Large intestine (tissue), 12 donors: ENCODE results near the gene KIF13A. TPM values are rescaled to one million over a fixed set of nuclear protein-coding genes. Genes with fewer than 3 reads are reported as not detected.

Source experiments
- DNase-seq, 2 donors: peaks; one replicate each; pipeline versions ENCODE4 v3.0.0 to v3.0.0-alpha.2; 2013
- H3K27ac ChIP-seq: one replicate; pipeline ENCODE4 v1.5.1; 2013; ENCODE audit warnings: low read length
- H3K27me3 ChIP-seq: 2 replicates; pipeline ENCODE4 v1.6.1; 2013; ENCODE audit warnings: low read length; ENCODE audit not compliant: control insufficient read depth, insufficient read depth
- H3K36me3 ChIP-seq: 2 replicates; pipeline ENCODE4 v1.6.1; 2013; ENCODE audit warnings: low read length; ENCODE audit not compliant: control insufficient read depth, insufficient read depth
- H3K4me1 ChIP-seq: one replicate; pipeline ENCODE4 v1.6.1; 2013; ENCODE audit warnings: low read length; ENCODE audit not compliant: control insufficient read depth, insufficient read depth
- H3K4me3 ChIP-seq: one replicate; pipeline ENCODE4 v1.5.1; 2013; ENCODE audit warnings: low read length
- H3K9me3 ChIP-seq: one replicate; pipeline ENCODE4 v1.6.1; 2013; ENCODE audit warnings: mild to moderate bottlenecking, low read depth, low read length, moderate library complexity; ENCODE audit not compliant: control insufficient read depth
- WGBS: methylation state at CpG from one replicate; pipeline ENCODE4 v1.1.5; 2013; ENCODE audit warnings: low lambda C conversion rate; ENCODE audit not compliant: insufficient coverage; 5-methylcytosine and 5-hydroxymethylcytosine counted together
- long read RNA-seq, 11 donors: transcript quantifications; one replicate each; lab custom pipeline, GENCODE V29; 2026
- polyA plus RNA-seq: library from polyadenylated mRNA; unstranded; fragments of 120-200 nt; gene quantifications from one replicate; pipeline ENCODE4 v1.2.1, GENCODE V29; 2013

Gene KIF13A
- 34.4 TPM for polyA plus RNA-seq
- long read RNA-seq, donor 1, partial matches to known transcripts, result 0 of 4 reads
- long read RNA-seq, donor 1, other reads (novel, unspliced or antisense), result 0 of 4 reads
- long read RNA-seq, donor 2, partial matches to known transcripts, result 0 of 1 reads
- long read RNA-seq, donor 2, other reads (novel, unspliced or antisense), result 0 of 1 reads
- long read RNA-seq, donor 3, partial matches to known transcripts, result 0 of 2 reads
- long read RNA-seq, donor 3, other reads (novel, unspliced or antisense), result 0 of 2 reads
- long read RNA-seq, donor 4, result 0 reads
- long read RNA-seq, donor 5, full-length matches to known transcripts, result 2 of 2 reads
- long read RNA-seq, donor 5, partial matches to known transcripts, result 0 of 2 reads
- long read RNA-seq, donor 5, other reads (novel, unspliced or antisense), result 0 of 2 reads
- long read RNA-seq, donor 6, transcript KIF13A-207 (3 exons, 1,330 nt), result major isoform, 5 of 5 reads
- long read RNA-seq, donor 6, partial matches to known transcripts, result 0 of 5 reads
- long read RNA-seq, donor 6, other reads (novel, unspliced or antisense), result 0 of 5 reads
- long read RNA-seq, donor 7, partial matches to known transcripts, result 0 of 2 reads
- long read RNA-seq, donor 7, other reads (novel, unspliced or antisense), result 0 of 2 reads
- long read RNA-seq, donor 8, partial matches to known transcripts, result 0 of 1 reads
- long read RNA-seq, donor 8, other reads (novel, unspliced or antisense), result 0 of 1 reads
- long read RNA-seq, donor 9, partial matches to known transcripts, result 0 of 1 reads
- long read RNA-seq, donor 9, other reads (novel, unspliced or antisense), result 0 of 1 reads
- long read RNA-seq, donor 10, partial matches to known transcripts, result 0 of 2 reads
- long read RNA-seq, donor 10, other reads (novel, unspliced or antisense), result 0 of 2 reads
- long read RNA-seq, donor 11, partial matches to known transcripts, result 0 of 2 reads
- long read RNA-seq, donor 11, other reads (novel, unspliced or antisense), result 0 of 2 reads

- peak in 1 of 2 donors; percentile 22 for DNase-seq
- WGBS, result no CpG with 5 or more reads among the region's 54 CpGs
- Histone ChIP-seq H3K9me3 (no peaks in the 10 kb centered on the region), H3K27ac (peak within 1 kb of the TSS; percentile 81), H3K36me3 (no peaks in the 10 kb centered on the region), H3K4me3 (peak within 1 kb of the TSS; percentile 81), H3K4me1 (peaks cover 15% of the 10 kb centered on the region), H3K27me3 (no peaks in the 10 kb centered on the region)
These were observed at the start of gene KIF13A for GRCh38 chr6:17987447-17987696. Gene KIF13A (minus strand): TSS chr6:17987635. CDS start chr6:17987463, 172 bp downstream.

GRCh38 chr6:18036781-18037180, 49.3 kb upstream of the KIF13A start:
- Histone ChIP-seq H3K4me3 (no peak overlapping the region), H3K9me3 (no peaks in the 10 kb centered on the region), H3K27ac (no peak overlapping the region), H3K36me3 (no peaks in the 10 kb centered on the region), H3K4me1 (no peaks in the 10 kb centered on the region), H3K27me3 (no peaks in the 10 kb centered on the region)
- DNase-seq, result no peak
- WGBS, result 100% methylated on average over 2 of the region's 4 CpGs

- Histone ChIP-seq H3K36me3 (no peaks in the 10 kb centered on the region), H3K27ac (no peak overlapping the region), H3K4me3 (no peak overlapping the region), H3K9me3 (no peaks in the 10 kb centered on the region), H3K27me3 (no peaks in the 10 kb centered on the region), H3K4me1 (no peaks in the 10 kb centered on the region)
- 100% methylated on average over 2 of the region's 13 CpGs for WGBS
- no peak for DNase-seq
These were observed 48.0 kb upstream of the KIF13A start for GRCh38 chr6:18035330-18035854.

- WGBS, result no CpG with 5 or more reads among the region's 6 CpGs
- no peaks in the 10 kb centered on the region for H3K4me1 ChIP-seq
- no peak overlapping the region for H3K27ac ChIP-seq
- H3K4me3 ChIP-seq, result no peak overlapping the region
- no peaks in the 10 kb centered on the region for H3K27me3 ChIP-seq
- peak; percentile 33 to 71 for DNase-seq
- H3K36me3 ChIP-seq, result no peaks in the 10 kb centered on the region
- no peaks in the 10 kb centered on the region for H3K9me3 ChIP-seq
These were observed 47.4 kb upstream of the KIF13A start for GRCh38 chr6:18034798-18035202.

GRCh38 chr6:18031680-18032256, 44.3 kb upstream of the KIF13A start:
- no peak for DNase-seq
- H3K4me1 ChIP-seq, result no peaks in the 10 kb centered on the region
- no peak overlapping the region for H3K27ac ChIP-seq
- H3K36me3 ChIP-seq, result no peaks in the 10 kb centered on the region
- H3K9me3 ChIP-seq, result no peaks in the 10 kb centered on the region
- no peaks in the 10 kb centered on the region for H3K27me3 ChIP-seq
- H3K4me3 ChIP-seq, result no peak overlapping the region
- no CpG with 5 or more reads among the region's 2 CpGs for WGBS

GRCh38 chr6:18031189-18031588, 43.8 kb upstream of the KIF13A start:
- no peaks in the 10 kb centered on the region for H3K9me3 ChIP-seq
- H3K4me3 ChIP-seq, result no peak overlapping the region
- no CpG with 5 or more reads among the region's 2 CpGs for WGBS
- no peak for DNase-seq
- no peaks in the 10 kb centered on the region for H3K27me3 ChIP-seq
- no peaks in the 10 kb centered on the region for H3K4me1 ChIP-seq
- H3K27ac ChIP-seq, result no peak overlapping the region
- H3K36me3 ChIP-seq, result no peaks in the 10 kb centered on the region

GRCh38 chr6:18028332-18028731, 40.9 kb upstream of the KIF13A start:
- Histone ChIP-seq H3K4me1 (no peaks in the 10 kb centered on the region), H3K27ac (no peak overlapping the region), H3K4me3 (no peak overlapping the region), H3K9me3 (no peaks in the 10 kb centered on the region), H3K36me3 (no peaks in the 10 kb centered on the region), H3K27me3 (no peaks in the 10 kb centered on the region)
- no CpG with 5 or more reads among the region's 2 CpGs for whole genome bisulfite sequencing
- no peak for DNase-seq

- DNase-seq, result no peak
- Histone ChIP-seq H3K36me3 (no peaks in the 10 kb centered on the region), H3K4me3 (no peak overlapping the region), H3K9me3 (no peaks in the 10 kb centered on the region), H3K4me1 (no peaks in the 10 kb centered on the region), H3K27me3 (no peaks in the 10 kb centered on the region), H3K27ac (no peak overlapping the region)
- WGBS, result no CpG with 5 or more reads among the region's 6 CpGs
These were observed 38.2 kb upstream of the KIF13A start for GRCh38 chr6:18025596-18025995.

- Histone ChIP-seq H3K4me3 (no peak overlapping the region), H3K4me1 (no peaks in the 10 kb centered on the region), H3K36me3 (no peaks in the 10 kb centered on the region), H3K9me3 (peaks cover 4% of the 10 kb centered on the region), H3K27me3 (peaks cover 4% of the 10 kb centered on the region), H3K27ac (no peak overlapping the region)
- no CpG with 5 or more reads among the region's 5 CpGs for WGBS
- DNase-seq, result no peak
These were observed 37.4 kb upstream of the KIF13A start for GRCh38 chr6:18024876-18025275.

GRCh38 chr6:18023891-18024290, 36.5 kb upstream of the KIF13A start:
- Histone ChIP-seq H3K9me3 (peaks cover 10% of the 10 kb centered on the region), H3K27me3 (peaks cover 12% of the 10 kb centered on the region), H3K36me3 (no peaks in the 10 kb centered on the region), H3K27ac (no peak overlapping the region), H3K4me3 (no peak overlapping the region), H3K4me1 (no peaks in the 10 kb centered on the region)
- DNase-seq, result no peak
- WGBS, result no CpG with 5 or more reads among the region's 4 CpGs
